ENCODE data around the gene ITFG1.
"Not testable (repeated sequence)": the region's sequence is repeated elsewhere in the genome, so short reads cannot be mapped to it uniquely, and the experiment has no call there.

Gene ITFG1

GRCh38 chr16:47139561-47140185 is 321.2 kb downstream of the ITFG1 start:
- Histone ChIP-seq H3K4me1 (no peaks in the 10 kb centered on the region), H3K4me3 (ENCODE audit: low read depth, low read length) (no peak overlapping the region), H3K9me3 (no peaks in the 10 kb centered on the region), H3K36me3 (no peaks in the 10 kb centered on the region), H3K27me3 (no peaks in the 10 kb centered on the region; the same call in 1 of the 2 replicates)
- no peak for TF ChIP-seq CTCF (IDR thresholded peaks at IDR 0.05; ENCODE audit: low read depth, low read length)
- DNase-seq, result no peak

GRCh38 chr16:47137925-47138324 is 322.9 kb downstream of the ITFG1 start:
- H3K4me1 ChIP-seq; H3K9me3 ChIP-seq; H3K27me3 ChIP-seq; H3K4me3 ChIP-seq (ENCODE audit: low read depth, low read length); H3K36me3 ChIP-seq; DNase-seq: not testable (repeated sequence)

GRCh38 chr16:47136099-47136842 is 324.6 kb downstream of the ITFG1 start:
- Histone ChIP-seq H3K9me3 (no peaks in the 10 kb centered on the region), H3K4me3 (ENCODE audit: low read depth, low read length) (no peak overlapping the region), H3K27me3 (no peaks in the 10 kb centered on the region), H3K4me1 (no peaks in the 10 kb centered on the region), H3K36me3 (no peaks in the 10 kb centered on the region)
- TF ChIP-seq CTCF (IDR thresholded peaks at IDR 0.05; ENCODE audit: low read depth, low read length), result no peak
- DNase-seq, result no peak

- Histone ChIP-seq H3K27me3 (no peaks in the 10 kb centered on the region), H3K36me3 (no peaks in the 10 kb centered on the region), H3K9me3 (no peaks in the 10 kb centered on the region), H3K4me3 (ENCODE audit: low read depth, low read length) (no peak overlapping the region), H3K4me1 (no peaks in the 10 kb centered on the region)
- DNase-seq, result no peak
- TF ChIP-seq CTCF (IDR thresholded peaks at IDR 0.05; ENCODE audit: low read depth, low read length), result no peak
Measured at GRCh38 chr16:47134550-47134949, 326.3 kb downstream of the ITFG1 start.

- no peaks in the 10 kb centered on the region for H3K27me3 ChIP-seq
- H3K9me3 ChIP-seq, result no peaks in the 10 kb centered on the region
- no peak overlapping the region for H3K4me3 ChIP-seq (ENCODE audit: low read depth, low read length)
- TF ChIP-seq CTCF (IDR thresholded peaks at IDR 0.05; ENCODE audit: low read depth, low read length), result no peak
- no peaks in the 10 kb centered on the region for H3K36me3 ChIP-seq
- H3K4me1 ChIP-seq, result no peaks in the 10 kb centered on the region
- DNase-seq, result no peak
Measured at GRCh38 chr16:47132308-47132707, 328.6 kb downstream of the ITFG1 start.

GRCh38 chr16:47129755-47130435 is 331.0 kb downstream of the ITFG1 start:
- Histone ChIP-seq H3K4me1 (no peaks in the 10 kb centered on the region), H3K4me3 (ENCODE audit: low read depth, low read length) (no peak overlapping the region), H3K9me3 (no peaks in the 10 kb centered on the region), H3K36me3 (no peaks in the 10 kb centered on the region), H3K27me3 (no peaks in the 10 kb centered on the region)
- no peak for TF ChIP-seq CTCF (IDR thresholded peaks at IDR 0.05; ENCODE audit: low read depth, low read length)
- DNase-seq, result no peak
